MM.1S (cell line): ENCODE results near the gene PRKAG3.

ENCODE experiments used
- CTCF ChIP-seq: fragments of 300-600 bp; sonication (generic); IDR thresholded peaks from 2 replicates; pipeline ENCODE4 v1.5.1; 2016; ENCODE audit warnings: antibody characterized with exemption, low read length, mixed read lengths
- EZH2 ChIP-seq: fragments of 300-600 bp; sonication (generic); optimal IDR thresholded peaks from 2 replicates; pipeline ENCODE3; 2017; ENCODE audit warnings: low read depth, mild to moderate bottlenecking, antibody characterized with exemption, low read length, mixed read lengths
- EZH2phosphoT487 ChIP-seq: fragments of 300-600 bp; sonication (generic); IDR thresholded peaks from 2 replicates; pipeline ENCODE4 v1.6.1; 2018; ENCODE audit warnings: antibody characterized with exemption, low read length

GRCh38 chr2:218804817-218805216 is 26.8 kb downstream of the PRKAG3 start:
- no peak for TF ChIP-seq EZH2
- TF ChIP-seq CTCF, result no peak
- no peak for TF ChIP-seq EZH2phosphoT487
